IMR-90 (cell line): ENCODE measurements around the gene BTBD2. TPM values are rescaled to one million over a fixed set of nuclear protein-coding genes. Genes with fewer than 3 reads are reported as not detected.
A peak's percentile ranks its signal among the peaks of the same experiment; 100 is the strongest.

Experiments used
- RAD21 ChIP-seq: IDR thresholded peaks from 2 replicates; pipeline ENCODE4 v1.6.1; 2012; ENCODE audit warnings: low read length, improper control_type of control experiment
- polyA plus RNA-seq, 3 experiments: library from polyadenylated mRNA; depleted of rRNA; stranded (reverse); fragments of >200 nt; gene quantifications; 2 replicates each; pipeline ENCODE4 v1.2.3, GENCODE V29; 2012; ENCODE audit warnings: low replicate concordance in 1 of 3
- total RNA-seq: library from RNA; depleted of rRNA; stranded (reverse); fragments of >200 nt; gene quantifications from 2 replicates; pipeline ENCODE4 v1.2.3, GENCODE V29; 2012
- TF ChIP-seq, protein P1 (sequence below): conservative IDR thresholded peaks from 2 replicates; pipeline ENCODE4 v1.5.1; 2012; ENCODE audit warnings: mild to moderate bottlenecking, low read depth, low read length, improper control_type of control experiment
- TF ChIP-seq, protein P2 (sequence below): fragments of 150-350 bp; IDR thresholded peaks from 2 replicates; pipeline ENCODE4 v1.6.1; 2017; ENCODE audit warnings: mild to moderate bottlenecking, antibody characterized with exemption, low read length, low read depth

BTBD2 gene
- total and polyA plus RNA-seq, 2 of the 4 experiments (the other 2 are of a cell fraction), result 24.4 to 65.7 TPM

DNA sequence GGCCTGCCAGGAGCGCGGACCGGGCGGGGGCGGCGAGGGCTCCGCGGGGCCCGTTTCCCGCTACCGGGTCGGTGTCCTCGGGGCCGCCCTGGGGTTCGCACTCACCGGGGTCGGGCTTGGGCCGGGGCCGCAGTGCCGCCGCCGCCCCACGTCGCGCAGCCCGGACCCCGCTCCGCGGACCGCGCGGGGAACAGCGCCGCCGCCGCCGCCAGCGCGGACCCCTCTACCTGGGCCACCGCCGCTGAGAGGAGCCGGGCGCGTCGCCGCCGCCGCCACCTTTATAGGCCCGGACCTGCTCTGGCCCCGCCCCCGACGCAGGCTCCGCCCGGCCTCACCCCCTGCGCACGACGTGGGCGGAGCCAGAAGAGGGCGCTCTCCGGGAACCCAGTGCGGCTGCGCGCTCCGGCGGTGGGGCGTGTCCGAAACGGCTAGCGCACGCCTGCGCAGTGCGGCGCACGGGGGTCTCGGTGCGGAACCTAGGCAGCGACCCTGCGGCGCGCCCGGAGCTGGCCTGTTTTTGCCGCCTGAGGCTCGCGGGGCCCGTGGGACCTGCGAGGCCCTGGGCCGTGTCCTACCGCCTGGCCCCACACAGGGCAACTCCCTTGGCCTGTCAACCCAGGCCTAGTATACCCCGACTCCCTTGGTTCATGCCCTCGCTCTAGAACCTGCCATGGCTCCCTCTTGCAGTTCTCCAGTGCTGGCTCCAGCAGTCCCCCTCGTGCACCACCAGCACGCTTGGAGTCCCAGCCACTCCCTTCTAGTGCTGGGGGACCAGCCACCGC is 35.7 kb upstream of the BTBD2 start, which contains the start of gene MKNK2 (continued):
- TF ChIP-seq, protein P1, sequence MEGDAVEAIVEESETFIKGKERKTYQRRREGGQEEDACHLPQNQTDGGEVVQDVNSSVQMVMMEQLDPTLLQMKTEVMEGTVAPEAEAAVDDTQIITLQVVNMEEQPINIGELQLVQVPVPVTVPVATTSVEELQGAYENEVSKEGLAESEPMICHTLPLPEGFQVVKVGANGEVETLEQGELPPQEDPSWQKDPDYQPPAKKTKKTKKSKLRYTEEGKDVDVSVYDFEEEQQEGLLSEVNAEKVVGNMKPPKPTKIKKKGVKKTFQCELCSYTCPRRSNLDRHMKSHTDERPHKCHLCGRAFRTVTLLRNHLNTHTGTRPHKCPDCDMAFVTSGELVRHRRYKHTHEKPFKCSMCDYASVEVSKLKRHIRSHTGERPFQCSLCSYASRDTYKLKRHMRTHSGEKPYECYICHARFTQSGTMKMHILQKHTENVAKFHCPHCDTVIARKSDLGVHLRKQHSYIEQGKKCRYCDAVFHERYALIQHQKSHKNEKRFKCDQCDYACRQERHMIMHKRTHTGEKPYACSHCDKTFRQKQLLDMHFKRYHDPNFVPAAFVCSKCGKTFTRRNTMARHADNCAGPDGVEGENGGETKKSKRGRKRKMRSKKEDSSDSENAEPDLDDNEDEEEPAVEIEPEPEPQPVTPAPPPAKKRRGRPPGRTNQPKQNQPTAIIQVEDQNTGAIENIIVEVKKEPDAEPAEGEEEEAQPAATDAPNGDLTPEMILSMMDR, result peak; percentile 81
- TF ChIP-seq, protein P2, sequence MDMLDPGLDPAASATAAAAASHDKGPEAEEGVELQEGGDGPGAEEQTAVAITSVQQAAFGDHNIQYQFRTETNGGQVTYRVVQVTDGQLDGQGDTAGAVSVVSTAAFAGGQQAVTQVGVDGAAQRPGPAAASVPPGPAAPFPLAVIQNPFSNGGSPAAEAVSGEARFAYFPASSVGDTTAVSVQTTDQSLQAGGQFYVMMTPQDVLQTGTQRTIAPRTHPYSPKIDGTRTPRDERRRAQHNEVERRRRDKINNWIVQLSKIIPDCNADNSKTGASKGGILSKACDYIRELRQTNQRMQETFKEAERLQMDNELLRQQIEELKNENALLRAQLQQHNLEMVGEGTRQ, result no peak
- peak; percentile 19; the same call in 1 of the 2 replicates for TF ChIP-seq RAD21
